ENCODE data around the gene FUT6.

GRCh38 chr19:5798244-5798643 is 41.3 kb downstream of the FUT6 start:
- no peak for TF ChIP-seq CTCF (IDR thresholded peaks at IDR 0.05)
- no peak for TF ChIP-seq POLR2A (IDR thresholded peaks at IDR 0.05)
